Thyroid gland (tissue), 4 donors: ENCODE data around the gene C10orf95. TPM values are rescaled to one million over a fixed set of nuclear protein-coding genes. Genes with fewer than 3 reads are reported as not detected.
"Not testable (repeated sequence)": the region's sequence is repeated elsewhere in the genome, so short reads cannot be mapped to it uniquely, and the experiment has no call there.

Source experiments
- DNase-seq, 2 donors: peaks; one replicate each; pipeline ENCODE4 v3.0.0-alpha.2; 2019
- H3K27ac ChIP-seq, 3 donors: fragments of 200-600 bp; sonication (generic); 1 replicate in 2 of 3; 2 replicates in 1 of 3; pipeline ENCODE4 v1.5.1; 2016 to 2019; ENCODE audit warnings: mild to moderate bottlenecking in 1 of 3, moderate library complexity in 1 of 3
- H3K27me3 ChIP-seq: fragments of 200-600 bp; sonication (generic); one replicate; pipeline ENCODE4 v1.5.1; 2019
- H3K36me3 ChIP-seq, 2 donors: fragments of 200-600 bp; sonication (generic); one replicate each; pipeline ENCODE4 v1.5.1; 2016 to 2019
- H3K4me1 ChIP-seq, 2 donors: fragments of 200-600 bp; sonication (generic); one replicate each; pipeline ENCODE4 v1.5.1; 2017 to 2019
- H3K4me3 ChIP-seq, 3 donors: fragments of 200-600 bp; sonication (generic); replicated peaks in 1 of 3; 1 replicate in 2 of 3; 2 replicates in 1 of 3; pipeline ENCODE4 v1.5.1; 2016; ENCODE audit warnings: mild to moderate bottlenecking in 1 of 3
- H3K9me3 ChIP-seq: fragments of 200-600 bp; sonication (generic); one replicate; pipeline ENCODE4 v1.5.1; 2017
- CTCF ChIP-seq, 6 experiments: fragments of 200-600 bp in 3 of 6; fragments of 450-650 bp in 3 of 6; sonication (generic) in 3 of 6; IDR thresholded peaks; one replicate each; pipeline ENCODE4 v1.5.1; 2016 to 2019; ENCODE audit warnings: antibody characterized with exemption in 6 of 6, mild to moderate bottlenecking in 2 of 6, inconsistent platforms in 1 of 6, moderate library complexity in 1 of 6
- POLR2A ChIP-seq, 2 donors: fragments of 450-650 bp; IDR thresholded peaks; one replicate each; pipeline ENCODE4 v1.6.1; 2017; ENCODE audit warnings: antibody characterized with exemption in 2 of 2, mild to moderate bottlenecking in 2 of 2, moderate library complexity in 1 of 2
- WGBS, 2 donors: methylation state at CpG; one replicate each; pipeline ENCODE4 v1.1.5; 2017; 5-methylcytosine and 5-hydroxymethylcytosine counted together
- intact Hi-C: fragments of 100-400 bp; cut with DNase I; formaldehyde crosslinking; loops from one replicate; pipeline ENCODE4 v1.15.1; 2023
- total RNA-seq, 4 donors: library from RNA; depleted of rRNA; stranded (reverse); fragments of >200 nt; gene quantifications; one replicate each; pipeline ENCODE4 v1.2.3, GENCODE V29; 2016

C10orf95 gene
- total RNA-seq, 4 donors from 2014 or later, result 1.1 to 2.9 (median 1.8) TPM

- DNase-seq, result no peak
- H3K4me1 ChIP-seq, result peaks cover 15 to 32% of the 10 kb centered on the region in 2 donors
- intact Hi-C loops, result no loop called here
- H3K36me3 ChIP-seq, result no peaks in the 10 kb centered on the region
- peak overlapping the region in 1 of 3 donors; percentile 55 for H3K4me3 ChIP-seq
- H3K27me3 ChIP-seq, result no peaks in the 10 kb centered on the region
- no peaks in the 10 kb centered on the region for H3K9me3 ChIP-seq
- TF ChIP-seq CTCF (IDR thresholded peaks at IDR 0.05), result no peak
- TF ChIP-seq POLR2A (IDR thresholded peaks at IDR 0.05), result no peak
- peak overlapping the region in 1 of 3 donors; percentile 34 for H3K27ac ChIP-seq
- WGBS, 2 donors, result 23 to 31% methylated on average over 7 to 8 of the region's 8 CpGs
Observed at GRCh38 chr10:102460836-102461186, 9.5 kb upstream of the C10orf95 start.

GRCh38 chr10:102458656-102459055 lies 7.3 kb upstream of the C10orf95 start:
- Histone ChIP-seq H3K36me3 (no peaks in the 10 kb centered on the region), H3K4me1 (peaks cover 34 to 51% of the 10 kb centered on the region in 2 donors), H3K9me3 (no peaks in the 10 kb centered on the region), H3K27me3 (no peaks in the 10 kb centered on the region), H3K4me3 (no peak overlapping the region), H3K27ac (no peak overlapping the region)
- 80 to 88% methylated on average over 4 of the region's 4 CpGs for WGBS, 2 donors
- intact Hi-C loops, result no loop called here
- TF ChIP-seq CTCF (IDR thresholded peaks at IDR 0.05) (no peak), POLR2A (IDR thresholded peaks at IDR 0.05) (no peak)
- DNase-seq, result no peak

GRCh38 chr10:102457591-102458150 lies 6.3 kb upstream of the C10orf95 start:
- intact Hi-C loops, result no loop called here
- no peak overlapping the region for H3K4me3 ChIP-seq
- DNase-seq, result no peak
- TF ChIP-seq CTCF (IDR thresholded peaks at IDR 0.05) (no peak), POLR2A (IDR thresholded peaks at IDR 0.05) (no peak)
- H3K27me3 ChIP-seq, result no peaks in the 10 kb centered on the region
- no peaks in the 10 kb centered on the region for H3K9me3 ChIP-seq
- H3K27ac ChIP-seq, result no peak overlapping the region
- no peaks in the 10 kb centered on the region for H3K36me3 ChIP-seq
- peaks cover 38 to 51% of the 10 kb centered on the region in 2 donors for H3K4me1 ChIP-seq
- 84 to 88% methylated on average over 9 of the region's 9 CpGs for WGBS, 2 donors

- TF ChIP-seq POLR2A (IDR thresholded peaks at IDR 0.05) (no peak), CTCF (IDR thresholded peaks at IDR 0.05) (no peak)
- H3K4me1 ChIP-seq, result peaks cover 38 to 47% of the 10 kb centered on the region in 2 donors
- WGBS, 2 donors, result 78 to 79% methylated on average over 7 of the region's 7 CpGs
- no peaks in the 10 kb centered on the region for H3K36me3 ChIP-seq
- intact Hi-C loops, result no loop called here
- no peak overlapping the region for H3K4me3 ChIP-seq
- no peaks in the 10 kb centered on the region for H3K9me3 ChIP-seq
- H3K27ac ChIP-seq, result peak overlapping the region in 2 of 3 donors; percentile 41 to 50
- peak; percentile 42 to 50 for DNase-seq
- no peaks in the 10 kb centered on the region for H3K27me3 ChIP-seq
Observed at GRCh38 chr10:102455893-102456471, 4.6 kb upstream of the C10orf95 start.

- intact Hi-C loops, H3K36me3 ChIP-seq, H3K4me3 ChIP-seq, H3K9me3 ChIP-seq, H3K27me3 ChIP-seq: not testable (repeated sequence)
- peak; percentile 51 to 58 for DNase-seq
- WGBS, 2 donors, result 45 to 59% methylated on average over 13 of the region's 13 CpGs
- Histone ChIP-seq H3K27ac (peak overlapping the region; percentile 33 to 50 (median 41)), H3K4me1 (peaks cover 36 to 47% of the 10 kb centered on the region in 2 donors)
Observed at GRCh38 chr10:102454662-102455487, 3.5 kb upstream of the C10orf95 start.
